Subcutaneous adipose tissue (tissue), 4 donors: ENCODE measurements around the gene NBEAL2. TPM values are rescaled to one million over a fixed set of nuclear protein-coding genes. Genes with fewer than 3 reads are reported as not detected.

ENCODE experiments used
- CTCF ChIP-seq: fragments of 450-650 bp; IDR thresholded peaks from one replicate; pipeline ENCODE4 v1.5.1; 2016; ENCODE audit warnings: low read depth, mild to moderate bottlenecking, control low read depth, antibody characterized with exemption, moderate library complexity
- total RNA-seq, 4 donors: library from RNA; depleted of rRNA; stranded (reverse); fragments of >200 nt; gene quantifications; one replicate each; pipeline ENCODE4 v1.1.0, GENCODE V29; 2016

Gene NBEAL2
- 10 to 100 TPM; 13.4 to 62.2 (median 23.6) TPM for total RNA-seq

- no peak for TF ChIP-seq CTCF
Observed at GRCh38 chr3:46978985-46979944, at the start of gene NBEAL2. NBEAL2 (plus strand) TSS chr3:46979666; CDS start chr3:46979862, 196 bp downstream.

- no peak for TF ChIP-seq CTCF
Observed at GRCh38 chr3:46930166-46930944, 49.1 kb upstream of the NBEAL2 start.

- TF ChIP-seq CTCF = no peak
Observed at GRCh38 chr3:46930945-46931403, 48.5 kb upstream of the NBEAL2 start.

GRCh38 chr3:46931631-46932331 is 47.7 kb upstream of the NBEAL2 start:
- no peak for TF ChIP-seq CTCF

GRCh38 chr3:46932455-46933225 is 46.8 kb upstream of the NBEAL2 start:
- no peak for TF ChIP-seq CTCF

GRCh38 chr3:46933261-46933660 is 46.2 kb upstream of the NBEAL2 start:
- no peak for TF ChIP-seq CTCF
